ENCODE data around the gene RWDD1. TPM values are rescaled to one million over a fixed set of nuclear protein-coding genes. Genes with fewer than 3 reads are reported as not detected.

Gene RWDD1
- total RNA-seq, 2 experiments from 2014 or later = 33.4 to 38.2 TPM

Other genes with a start within 250 kb of the RWDD1 start
- gene DSE, start 200.6 kb upstream of the RWDD1 start, total RNA-seq (2014; rRNA removed; shearing (Covaris generic)) = 3.9 and 5.3 TPM in 2 replicates
- gene DSE, start 200.6 kb upstream of the RWDD1 start, total RNA-seq (2022) = 6.2 and 7.6 TPM in 2 replicates
- not detected in 2 replicates for gene CALHM6, start 110.1 kb upstream of the RWDD1 start, total RNA-seq (2014; rRNA removed; shearing (Covaris generic))
- gene CALHM6, start 110.1 kb upstream of the RWDD1 start, total RNA-seq (2022) = 0.79 and 1.8 TPM in 2 replicates
- gene CALHM5, start 59.9 kb upstream of the RWDD1 start, total RNA-seq (2014; rRNA removed; shearing (Covaris generic)) = not detected in 2 replicates
- not detected in 2 replicates for gene CALHM5, start 59.9 kb upstream of the RWDD1 start, total RNA-seq (2022)
- not detected in 2 replicates for gene TRAPPC3L, start 25.8 kb upstream of the RWDD1 start, total RNA-seq (2014; rRNA removed; shearing (Covaris generic))
- gene TRAPPC3L, start 25.8 kb upstream of the RWDD1 start, total RNA-seq (2022) = not detected in 2 replicates
- not detected in 2 replicates for gene CALHM4, start 17.8 kb upstream of the RWDD1 start, total RNA-seq (2014; rRNA removed; shearing (Covaris generic))
- not detected in 2 replicates for gene CALHM4, start 17.8 kb upstream of the RWDD1 start, total RNA-seq (2022)
- gene RSPH4A, start 45.0 kb downstream of the RWDD1 start, total RNA-seq (2014; rRNA removed; shearing (Covaris generic)) = 0.15 and 0.16 TPM in 2 replicates
- not detected in 2 replicates for gene RSPH4A, start 45.0 kb downstream of the RWDD1 start, total RNA-seq (2022)
- gene ZUP1, start 97.3 kb downstream of the RWDD1 start, total RNA-seq (2014; rRNA removed; shearing (Covaris generic)) = 17.8 and 18.0 TPM in 2 replicates
- gene ZUP1, start 97.3 kb downstream of the RWDD1 start, total RNA-seq (2022) = 20.9 and 26.8 TPM in 2 replicates
- gene KPNA5, start 109.7 kb downstream of the RWDD1 start, total RNA-seq (2014; rRNA removed; shearing (Covaris generic)) = 10.3 and 12.4 TPM in 2 replicates
- gene KPNA5, start 109.7 kb downstream of the RWDD1 start, total RNA-seq (2022) = 12.6 and 14.6 TPM in 2 replicates
- gene FAM162B, start 194.2 kb downstream of the RWDD1 start, total RNA-seq (2014; rRNA removed; shearing (Covaris generic)) = not detected in 2 replicates
- not detected in 2 replicates for gene FAM162B, start 194.2 kb downstream of the RWDD1 start, total RNA-seq (2022)

Data from OCI-LY7 (cell line).